Measurements from ENCODE around the gene RPP30.

RPP30 gene

GRCh38 chr10:90871766-90872647 lies at the start of gene RPP30:
RPP30 (plus strand) TSS chr10:90871974; CDS start chr10:90871987, 13 bp downstream.
- peak within 1 kb of the TSS; percentile 97 to 98 for H3K27ac Mint-ChIP-seq
- H3K27me3 Mint-ChIP-seq: peaks cover 26% of the 10 kb centered on the region
- peaks cover 23% of the 10 kb centered on the region for H3K4me1 Mint-ChIP-seq
- ATAC-seq: peak; percentile 97
- H3K9me3 Mint-ChIP-seq: peaks cover 7 to 9% of the 10 kb centered on the region in 2 donors
- H3K4me3 Mint-ChIP-seq: peak within 1 kb of the TSS; percentile 99 to 100
- peak; percentile 73 to 83 for DNase-seq

DNA sequence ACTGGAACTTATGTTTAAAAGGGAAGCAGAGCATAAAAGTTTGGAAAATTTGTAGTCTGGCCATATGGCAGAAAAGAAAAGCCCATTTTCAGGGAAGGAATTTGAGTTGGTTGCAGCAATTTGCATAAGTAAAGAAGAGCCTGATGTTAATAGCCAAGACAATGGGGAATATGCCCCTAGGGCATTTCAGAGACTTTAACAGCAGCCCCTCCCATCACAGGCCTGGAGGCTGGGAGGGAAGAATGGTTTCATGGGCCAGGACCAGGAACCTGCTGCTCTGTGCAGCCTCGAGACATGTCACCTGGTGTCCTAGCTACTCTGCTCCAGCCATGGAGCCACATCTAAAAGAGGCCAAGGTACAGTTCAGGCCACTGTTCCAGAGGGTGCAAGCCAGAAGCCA lies 49.3 kb upstream of the RPP30 start:
- H3K27ac Mint-ChIP-seq: no peak overlapping the region
- H3K27me3 Mint-ChIP-seq: peaks cover 36% of the 10 kb centered on the region
- no peaks in the 10 kb centered on the region for H3K4me1 Mint-ChIP-seq
- DNase-seq: no peak
- no peak overlapping the region for H3K4me3 Mint-ChIP-seq
- H3K9me3 Mint-ChIP-seq: peaks cover 9 to 12% of the 10 kb centered on the region in 2 donors
- no peak for ATAC-seq

- Mint-ChIP-seq H3K27ac (no peak overlapping the region), H3K9me3 (no peaks in the 10 kb centered on the region), H3K4me1 (no peaks in the 10 kb centered on the region), H3K4me3 (no peak overlapping the region), H3K27me3 (peaks cover 14% of the 10 kb centered on the region)
- ATAC-seq (peak; percentile 37), DNase-seq (no peak)
These were observed 39.7 kb upstream of the RPP30 start for GRCh38 chr10:90832111-90832510.

- DNase-seq (no peak), ATAC-seq (no peak)
- H3K4me1 Mint-ChIP-seq: no peaks in the 10 kb centered on the region
- no peaks in the 10 kb centered on the region for H3K9me3 Mint-ChIP-seq
- H3K27me3 Mint-ChIP-seq: peaks cover 15% of the 10 kb centered on the region
- no peak overlapping the region for H3K27ac Mint-ChIP-seq
- no peak overlapping the region for H3K4me3 Mint-ChIP-seq
These were observed 37.4 kb upstream of the RPP30 start for GRCh38 chr10:90834326-90834725.

- H3K27me3 Mint-ChIP-seq: peaks cover 15% of the 10 kb centered on the region
- no peaks in the 10 kb centered on the region for H3K4me1 Mint-ChIP-seq
- H3K4me3 Mint-ChIP-seq: no peak overlapping the region
- ATAC-seq: no peak
- H3K9me3 Mint-ChIP-seq: no peaks in the 10 kb centered on the region
- no peak overlapping the region for H3K27ac Mint-ChIP-seq
- DNase-seq: no peak
These were observed 34.3 kb upstream of the RPP30 start for GRCh38 chr10:90837486-90837885.

DNA sequence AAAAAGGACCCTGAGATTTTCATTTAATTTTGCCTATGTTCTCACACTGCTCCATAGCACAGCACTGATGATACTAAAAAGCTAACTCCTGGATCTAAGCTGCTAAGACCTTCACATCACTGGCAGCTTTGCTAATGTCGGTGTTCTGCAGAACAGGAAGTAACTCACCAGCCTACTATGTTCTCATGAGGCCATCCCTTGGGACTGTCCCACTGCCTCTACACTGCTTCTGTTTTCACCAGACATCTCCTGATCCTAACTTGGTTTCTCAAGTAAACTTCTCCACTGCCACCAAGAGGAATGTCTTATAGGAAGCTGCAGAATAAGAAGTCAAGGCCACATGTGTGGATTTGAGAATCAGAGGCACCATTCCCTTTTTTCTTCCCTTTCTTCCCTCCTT lies 29.0 kb upstream of the RPP30 start:
- no peaks in the 10 kb centered on the region for H3K4me1 Mint-ChIP-seq
- H3K4me3 Mint-ChIP-seq: no peak overlapping the region
- H3K27me3 Mint-ChIP-seq: peaks cover 37% of the 10 kb centered on the region
- no peak overlapping the region for H3K27ac Mint-ChIP-seq
- ATAC-seq (no peak), DNase-seq (no peak)
- no peaks in the 10 kb centered on the region for H3K9me3 Mint-ChIP-seq

GRCh38 chr10:90845726-90846125 lies 26.0 kb upstream of the RPP30 start:
- Mint-ChIP-seq H3K27me3 (peaks cover 33% of the 10 kb centered on the region), H3K9me3 (peaks cover 6 to 14% of the 10 kb centered on the region in 2 donors), H3K4me3 (no peak overlapping the region), H3K27ac (no peak overlapping the region), H3K4me1 (no peaks in the 10 kb centered on the region)
- ATAC-seq: no peak
- no peak for DNase-seq

DNA sequence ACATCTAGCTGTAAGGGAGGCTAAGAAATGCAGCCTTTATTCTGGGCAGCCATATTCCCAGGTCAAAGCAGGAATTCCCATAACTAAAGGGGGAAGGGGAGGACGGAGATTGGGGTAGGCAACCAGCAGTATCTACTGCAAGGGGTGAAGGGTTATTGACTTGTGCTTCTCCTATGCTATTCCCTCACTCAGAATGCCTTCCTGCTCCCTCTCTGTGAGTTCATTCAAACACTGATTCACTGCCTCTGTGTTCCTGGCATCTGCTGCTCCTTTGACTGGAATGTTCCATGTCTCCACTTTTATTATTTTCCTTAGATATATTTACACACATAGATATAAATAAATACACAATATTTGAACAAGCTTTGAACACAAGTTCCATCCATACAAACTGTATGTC lies 25.0 kb upstream of the RPP30 start:
- peaks cover 41% of the 10 kb centered on the region for H3K27me3 Mint-ChIP-seq

GRCh38 chr10:90847436-90847835 lies 24.3 kb upstream of the RPP30 start:
- peaks cover 45% of the 10 kb centered on the region for H3K27me3 Mint-ChIP-seq
- H3K27ac Mint-ChIP-seq: peak overlapping the region in 1 of 2 donors; percentile 66
- no peaks in the 10 kb centered on the region for H3K4me1 Mint-ChIP-seq
- peaks cover 10 to 19% of the 10 kb centered on the region in 2 donors for H3K9me3 Mint-ChIP-seq
- no peak for DNase-seq
- no peak overlapping the region for H3K4me3 Mint-ChIP-seq
- ATAC-seq: peak; percentile 56

More for the DNA sequence above, 25.0 kb upstream of the RPP30 start:
- Mint-ChIP-seq H3K4me3 (no peak overlapping the region), H3K27ac (no peak overlapping the region), H3K9me3 (peaks cover 10 to 19% of the 10 kb centered on the region in 2 donors), H3K4me1 (no peaks in the 10 kb centered on the region)
- DNase-seq (no peak), ATAC-seq (no peak)

DNA sequence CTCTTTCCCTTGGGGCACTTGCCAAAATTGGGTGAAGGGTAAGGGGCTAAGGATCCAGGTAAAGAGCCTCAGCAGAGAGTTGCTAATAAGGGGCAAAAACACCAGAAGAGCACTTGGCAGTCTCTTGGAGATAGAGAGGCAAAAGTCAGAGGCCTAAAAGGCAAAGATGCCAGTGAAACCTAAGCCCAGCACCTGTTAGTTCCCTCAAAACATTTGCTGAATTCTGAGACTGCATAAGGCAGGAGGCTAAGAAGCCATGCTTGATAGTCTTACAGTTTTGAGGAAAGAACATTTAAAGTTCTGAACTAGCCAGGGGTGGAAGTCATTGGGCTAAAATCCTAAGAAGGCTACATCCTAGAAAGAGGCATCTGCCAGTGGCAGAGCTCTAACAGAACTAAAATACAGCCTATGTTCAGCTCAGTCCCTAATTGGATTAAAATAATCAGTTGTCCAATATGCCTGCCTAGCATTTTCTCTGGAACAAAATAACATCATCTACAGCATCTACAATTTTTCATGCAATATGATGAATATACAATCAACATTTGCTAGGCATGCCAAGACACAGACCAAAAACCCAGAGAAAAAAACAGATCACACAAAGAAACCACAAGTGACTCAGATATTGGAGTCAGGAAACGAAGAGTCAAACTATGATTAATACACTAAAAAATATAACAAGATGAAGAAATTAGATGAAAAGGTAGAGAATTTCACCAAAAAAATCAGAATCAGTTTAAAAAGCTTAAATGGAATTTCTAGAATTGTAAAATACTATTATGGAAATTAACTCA lies 21.6 kb upstream of the RPP30 start:
- DNase-seq (no peak), ATAC-seq (no peak)
- Mint-ChIP-seq H3K27me3 (peaks cover 49% of the 10 kb centered on the region), H3K4me1 (no peaks in the 10 kb centered on the region), H3K27ac (no peak overlapping the region), H3K4me3 (no peak overlapping the region), H3K9me3 (peaks cover 10 to 19% of the 10 kb centered on the region in 2 donors)

- Mint-ChIP-seq H3K9me3 (peaks cover 10% of the 10 kb centered on the region in 2 donors), H3K27me3 (peaks cover 84% of the 10 kb centered on the region), H3K4me1 (peaks cover 15% of the 10 kb centered on the region), H3K27ac (no peak overlapping the region), H3K4me3 (no peak overlapping the region)
- ATAC-seq (no peak), DNase-seq (no peak)
These were observed 16.6 kb upstream of the RPP30 start for GRCh38 chr10:90855126-90855525.

- peaks cover 81% of the 10 kb centered on the region for H3K27me3 Mint-ChIP-seq
- no peak overlapping the region for H3K27ac Mint-ChIP-seq
- H3K4me1 Mint-ChIP-seq: peaks cover 15% of the 10 kb centered on the region
- ATAC-seq: no peak
- DNase-seq: no peak
- no peaks in the 10 kb centered on the region for H3K9me3 Mint-ChIP-seq
- H3K4me3 Mint-ChIP-seq: no peak overlapping the region
These were observed 15.5 kb upstream of the RPP30 start for GRCh38 chr10:90856261-90856660.

- H3K4me1 Mint-ChIP-seq: peaks cover 15% of the 10 kb centered on the region
- H3K27me3 Mint-ChIP-seq: peaks cover 80% of the 10 kb centered on the region
- no peaks in the 10 kb centered on the region for H3K9me3 Mint-ChIP-seq
- peak overlapping the region in 1 of 2 donors; percentile 68 for H3K27ac Mint-ChIP-seq
- ATAC-seq (peak; percentile 41), DNase-seq (peak; percentile 12 to 16)
- peak overlapping the region; percentile 85 to 88 for H3K4me3 Mint-ChIP-seq
These were observed 14.7 kb upstream of the RPP30 start for GRCh38 chr10:90856964-90857634.

GRCh38 chr10:90857635-90858460 lies 13.9 kb upstream of the RPP30 start, which contains the start of gene HTR7:
HTR7 (minus strand) TSS chr10:90858039; CDS start chr10:90857671, 368 bp downstream.
- ATAC-seq (peak; percentile 89), DNase-seq (peak; percentile 64 to 71)
- H3K27ac Mint-ChIP-seq: peak within 1 kb of the TSS; percentile 68 to 76
- H3K27me3 Mint-ChIP-seq: peaks cover 85% of the 10 kb centered on the region
- H3K4me3 Mint-ChIP-seq: peak within 1 kb of the TSS; percentile 88 to 96
- peaks cover 15% of the 10 kb centered on the region for H3K4me1 Mint-ChIP-seq
- H3K9me3 Mint-ChIP-seq: no peaks in the 10 kb centered on the region

Data from stimulated activated naive CD8-positive, alpha-beta T cell treated with anti-CD3 and anti-CD28 coated beads, Interleukin-15, amount 100 ng/mL, for 72 hours (primary cell).